ENCODE measurements around the gene CPT1A. TPM values are rescaled to one million over a fixed set of nuclear protein-coding genes. Genes with fewer than 3 reads are reported as not detected.

The CPT1A gene
- total RNA-seq, 4 donors from 2014 or later: 6.9 to 32.1 (median 12.9) TPM

- in situ Hi-C loops (cut with MboI; ENCODE audit: low sequenced_read_pairs in 4 of 4): no loop called here
- no peaks in the 10 kb centered on the region for H3K9me3 ChIP-seq
- H3K4me3 ChIP-seq: no peak overlapping the region
- no peak for DNase-seq
- no peaks in the 10 kb centered on the region for H3K27me3 ChIP-seq
- TF ChIP-seq CTCF (IDR thresholded peaks at IDR 0.05 in 4 of 5, conservative IDR thresholded peaks at IDR 0.05 in 1 of 5) (no peak), POLR2A (IDR thresholded peaks at IDR 0.05) (no peak)
- H3K36me3 ChIP-seq: no peaks in the 10 kb centered on the region
- H3K4me1 ChIP-seq: no peaks in the 10 kb centered on the region
- intact Hi-C loops (cut with DNase I; ENCODE audit: low total_unique reads): no loop called here
- no peak for ATAC-seq
- no peak overlapping the region for H3K27ac ChIP-seq
Measured at GRCh38 chr11:68881320-68881719, 39.6 kb upstream of the CPT1A start.

GRCh38 chr11:68880851-68881250 lies 39.1 kb upstream of the CPT1A start:
- H3K36me3 ChIP-seq: no peaks in the 10 kb centered on the region
- in situ Hi-C loops (cut with MboI; ENCODE audit: low sequenced_read_pairs in 4 of 4) (no loop called here), intact Hi-C loops (cut with DNase I; ENCODE audit: low total_unique reads) (no loop called here)
- DNase-seq (no peak), ATAC-seq (no peak)
- no peaks in the 10 kb centered on the region for H3K9me3 ChIP-seq
- H3K4me1 ChIP-seq: no peaks in the 10 kb centered on the region
- H3K27me3 ChIP-seq: no peaks in the 10 kb centered on the region
- H3K27ac ChIP-seq: no peak overlapping the region
- TF ChIP-seq CTCF (IDR thresholded peaks at IDR 0.05 in 4 of 5, conservative IDR thresholded peaks at IDR 0.05 in 1 of 5) (no peak), POLR2A (IDR thresholded peaks at IDR 0.05) (no peak)
- no peak overlapping the region for H3K4me3 ChIP-seq

- no peak for ATAC-seq
- in situ Hi-C loops (cut with MboI; ENCODE audit: low sequenced_read_pairs in 4 of 4): no loop called here
- intact Hi-C loops (cut with DNase I; ENCODE audit: low total_unique reads): no loop called here
- Histone ChIP-seq H3K27ac (no peak overlapping the region), H3K4me3 (no peak overlapping the region), H3K4me1 (no peaks in the 10 kb centered on the region), H3K9me3 (no peaks in the 10 kb centered on the region), H3K36me3 (no peaks in the 10 kb centered on the region), H3K27me3 (peaks cover 0 to 2% (median 0%) of the 10 kb centered on the region in 3 donors)
- no peak for DNase-seq
- no peak for TF ChIP-seq POLR2A (IDR thresholded peaks at IDR 0.05)
- TF ChIP-seq CTCF (IDR thresholded peaks at IDR 0.05 in 4 of 5, conservative IDR thresholded peaks at IDR 0.05 in 1 of 5): no peak
Measured at GRCh38 chr11:68878022-68878421, 36.3 kb upstream of the CPT1A start.

- no peak for TF ChIP-seq POLR2A (IDR thresholded peaks at IDR 0.05)
- no peak for TF ChIP-seq CTCF (IDR thresholded peaks at IDR 0.05 in 4 of 5, conservative IDR thresholded peaks at IDR 0.05 in 1 of 5)
- no peak for ATAC-seq
- Histone ChIP-seq H3K9me3 (no peaks in the 10 kb centered on the region), H3K27me3 (peaks cover 0 to 2% (median 0%) of the 10 kb centered on the region in 3 donors), H3K36me3 (no peaks in the 10 kb centered on the region), H3K4me1 (peaks cover 0 to 4% of the 10 kb centered on the region in 2 donors), H3K4me3 (no peak overlapping the region), H3K27ac (no peak overlapping the region)
- no peak for DNase-seq
- intact Hi-C loops (cut with DNase I; ENCODE audit: low total_unique reads): no loop called here
- in situ Hi-C loops (cut with MboI; ENCODE audit: low sequenced_read_pairs in 4 of 4): loop anchor here in 1 of 4 donors (25.0 kb wide), 1 partner anchor 110 kb away; the partner anchor contains the start of gene TESMIN
Measured at GRCh38 chr11:68872216-68873003, 30.7 kb upstream of the CPT1A start.
